Measurements from ENCODE around the gene PCF11.
"Not testable (repeated sequence)": the region's sequence is repeated elsewhere in the genome, so short reads cannot be mapped to it uniquely, and the experiment has no call there.

Gene PCF11

GRCh38 chr11:83193315-83194280, 36.7 kb downstream of the PCF11 start, which contains the start of gene ANKRD42:
ANKRD42 (plus strand) TSS chr11:83193712; CDS start chr11:83194671, 959 bp downstream.
- DNase-seq = peak; percentile 97

- DNase-seq = peak; percentile 71
Observed at GRCh38 chr11:83194281-83195142, 37.6 kb downstream of the PCF11 start.

GRCh38 chr11:83195143-83195466, 38.2 kb downstream of the PCF11 start:
- no peak for DNase-seq

GRCh38 chr11:83195649-83196048, 38.7 kb downstream of the PCF11 start:
- DNase-seq = no peak

GRCh38 chr11:83200035-83200434, 43.1 kb downstream of the PCF11 start:
- DNase-seq = no peak

GRCh38 chr11:83205608-83206185, 48.8 kb downstream of the PCF11 start:
- no peak for DNase-seq

GRCh38 chr11:83206221-83206620, 49.3 kb downstream of the PCF11 start:
- no peak for DNase-seq

GRCh38 chr11:83206771-83207382, 49.9 kb downstream of the PCF11 start:
- not testable (repeated sequence) for DNase-seq

GRCh38 chr11:83219095-83219494, 62.2 kb downstream of the PCF11 start:
- DNase-seq = no peak

GRCh38 chr11:83220260-83220659, 63.3 kb downstream of the PCF11 start:
- DNase-seq = no peak

GRCh38 chr11:83221694-83222093, 64.8 kb downstream of the PCF11 start:
- no peak for DNase-seq

- no peak for DNase-seq
Observed at GRCh38 chr11:83222499-83222898, 65.6 kb downstream of the PCF11 start.

- no peak for DNase-seq
Observed at GRCh38 chr11:83223457-83223856, 66.5 kb downstream of the PCF11 start.

GRCh38 chr11:83235825-83236224, 78.9 kb downstream of the PCF11 start:
- DNase-seq = no peak

All from femur (tissue), 1 donor.